Retinal pigment epithelial cell (primary cell): ENCODE data around the gene TECTA.

Experiments used
- DNase-seq: peaks from one replicate; pipeline ENCODE4 v3.0.0-alpha.2; 2010; ENCODE audit warnings: low read depth
- H3K4me3 ChIP-seq: 2 replicates; pipeline ENCODE4 v1.5.1; 2011; ENCODE audit warnings: mild to moderate bottlenecking, low read length, control low read depth, moderate library complexity
- TF ChIP-seq, protein P1 (sequence below): conservative IDR thresholded peaks from 2 replicates; pipeline ENCODE4 v1.5.1; 2011; ENCODE audit warnings: low read depth, low read length, control low read depth, inconsistent platforms

Gene TECTA

DNA sequence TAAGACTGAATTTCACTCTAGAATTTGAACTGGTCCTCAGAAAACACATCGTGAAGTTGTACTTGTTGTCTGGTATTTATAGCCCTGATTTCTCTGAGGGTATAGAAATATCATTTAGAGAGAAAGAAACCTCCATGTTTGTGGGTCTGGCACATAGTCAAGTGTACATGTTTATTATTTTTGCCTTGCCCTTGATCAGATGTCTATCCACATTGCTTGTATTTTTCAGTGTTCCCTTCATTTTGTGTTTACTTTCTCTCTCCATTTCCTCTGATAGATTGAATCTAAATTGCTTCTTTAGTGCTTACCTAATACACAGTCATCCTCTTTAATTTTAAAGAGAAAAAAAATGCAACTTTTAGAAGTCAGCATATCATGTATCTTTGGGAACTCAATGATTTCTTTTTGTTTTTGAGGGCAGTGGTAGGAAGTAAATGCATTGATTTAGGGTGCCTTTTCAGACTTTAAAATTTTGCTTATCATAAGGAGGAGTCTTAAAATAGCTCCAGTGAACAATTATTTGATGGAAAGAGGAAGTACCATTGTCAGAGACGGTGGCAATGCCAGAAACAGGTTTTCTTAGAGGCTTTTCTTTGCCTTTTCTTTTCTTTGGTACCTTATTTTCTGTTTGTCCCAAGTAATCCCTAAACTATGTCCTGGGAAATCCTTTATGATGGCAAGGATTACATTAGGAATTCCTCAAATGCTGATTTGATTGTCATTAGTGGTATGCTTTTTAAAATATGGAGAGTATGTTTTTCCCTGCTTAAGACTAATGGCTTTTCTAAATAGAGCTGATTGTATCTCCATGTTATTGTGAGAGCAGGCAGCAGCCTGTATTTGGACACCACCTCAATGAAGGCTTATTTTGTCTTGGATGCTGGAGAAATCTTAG, 29.8 kb upstream of the TECTA start:
- no peak overlapping the region for H3K4me3 ChIP-seq
- TF ChIP-seq, protein P1, sequence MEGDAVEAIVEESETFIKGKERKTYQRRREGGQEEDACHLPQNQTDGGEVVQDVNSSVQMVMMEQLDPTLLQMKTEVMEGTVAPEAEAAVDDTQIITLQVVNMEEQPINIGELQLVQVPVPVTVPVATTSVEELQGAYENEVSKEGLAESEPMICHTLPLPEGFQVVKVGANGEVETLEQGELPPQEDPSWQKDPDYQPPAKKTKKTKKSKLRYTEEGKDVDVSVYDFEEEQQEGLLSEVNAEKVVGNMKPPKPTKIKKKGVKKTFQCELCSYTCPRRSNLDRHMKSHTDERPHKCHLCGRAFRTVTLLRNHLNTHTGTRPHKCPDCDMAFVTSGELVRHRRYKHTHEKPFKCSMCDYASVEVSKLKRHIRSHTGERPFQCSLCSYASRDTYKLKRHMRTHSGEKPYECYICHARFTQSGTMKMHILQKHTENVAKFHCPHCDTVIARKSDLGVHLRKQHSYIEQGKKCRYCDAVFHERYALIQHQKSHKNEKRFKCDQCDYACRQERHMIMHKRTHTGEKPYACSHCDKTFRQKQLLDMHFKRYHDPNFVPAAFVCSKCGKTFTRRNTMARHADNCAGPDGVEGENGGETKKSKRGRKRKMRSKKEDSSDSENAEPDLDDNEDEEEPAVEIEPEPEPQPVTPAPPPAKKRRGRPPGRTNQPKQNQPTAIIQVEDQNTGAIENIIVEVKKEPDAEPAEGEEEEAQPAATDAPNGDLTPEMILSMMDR, result no peak
- no peak for DNase-seq

DNA sequence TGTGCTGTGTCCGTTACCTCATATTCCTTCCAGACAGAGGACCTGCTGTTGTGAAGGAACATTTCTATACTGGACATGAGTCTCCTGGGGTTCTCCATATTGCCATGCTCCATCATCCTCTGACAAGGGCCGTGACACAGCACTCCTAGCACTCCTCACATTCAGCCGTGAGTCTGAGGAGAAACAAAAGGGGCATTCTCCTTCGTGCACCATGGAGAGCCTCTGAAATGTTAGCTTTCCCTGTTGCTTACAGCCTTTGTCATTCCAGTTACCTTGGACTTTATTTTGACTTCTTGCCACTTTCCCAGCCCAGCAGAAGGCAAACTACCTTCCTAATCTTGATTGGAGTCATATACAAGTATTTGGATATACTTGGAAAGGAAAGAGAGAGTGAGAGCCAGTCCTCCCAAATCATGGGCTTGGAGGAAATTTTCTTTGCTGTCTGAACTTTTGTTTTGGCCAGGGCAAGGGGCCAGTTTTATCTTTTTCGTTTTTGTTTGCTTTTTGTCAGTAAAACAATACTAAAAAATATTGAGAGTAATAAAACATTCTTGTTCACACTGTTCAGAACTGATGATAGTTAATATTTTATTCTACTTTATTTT, 29.1 kb upstream of the TECTA start:
- no peak overlapping the region for H3K4me3 ChIP-seq
- TF ChIP-seq, protein P1, result no peak
- no peak for DNase-seq

DNA sequence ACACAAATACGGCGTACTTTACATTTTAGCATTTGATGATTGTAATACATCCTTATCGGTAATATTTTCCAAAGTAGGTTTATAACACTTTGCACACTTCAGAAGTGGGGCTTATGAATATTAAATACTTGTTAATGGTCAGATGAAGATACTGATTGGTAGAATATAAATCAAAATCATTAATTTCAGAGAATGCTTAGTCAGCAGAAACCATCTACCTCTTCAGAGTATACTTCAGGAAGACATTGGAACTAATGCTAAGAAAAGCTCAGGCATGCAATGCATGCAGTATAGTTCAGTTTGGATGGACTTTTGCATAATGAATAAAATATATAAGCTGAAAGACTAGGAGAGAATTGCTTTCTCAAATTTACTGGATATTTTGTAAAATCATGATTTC, 19.7 kb upstream of the TECTA start:
- no peak for DNase-seq
- H3K4me3 ChIP-seq, result no peak overlapping the region
- TF ChIP-seq, protein P1, result no peak

DNA sequence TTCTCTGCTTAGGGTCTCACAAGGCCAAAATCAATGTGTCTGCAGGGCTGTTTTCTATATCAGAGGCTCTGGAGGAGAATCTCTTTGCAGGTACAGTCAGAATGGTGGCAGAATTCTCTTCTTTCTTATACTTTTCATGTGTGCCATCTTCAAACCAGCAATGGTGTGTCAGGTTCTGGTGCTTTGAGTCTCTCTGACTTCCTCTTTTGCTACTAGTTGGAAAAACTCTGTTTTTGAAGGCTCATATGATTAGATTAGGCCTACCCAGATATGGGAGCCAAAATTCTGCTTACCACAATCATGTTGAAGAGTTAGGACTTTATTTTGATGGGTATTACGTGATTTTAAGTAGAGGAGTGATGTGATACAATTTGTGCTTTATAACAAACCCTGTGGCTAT, 18.8 kb upstream of the TECTA start:
- no peak overlapping the region for H3K4me3 ChIP-seq
- DNase-seq, result no peak
- TF ChIP-seq, protein P1, result no peak

DNA sequence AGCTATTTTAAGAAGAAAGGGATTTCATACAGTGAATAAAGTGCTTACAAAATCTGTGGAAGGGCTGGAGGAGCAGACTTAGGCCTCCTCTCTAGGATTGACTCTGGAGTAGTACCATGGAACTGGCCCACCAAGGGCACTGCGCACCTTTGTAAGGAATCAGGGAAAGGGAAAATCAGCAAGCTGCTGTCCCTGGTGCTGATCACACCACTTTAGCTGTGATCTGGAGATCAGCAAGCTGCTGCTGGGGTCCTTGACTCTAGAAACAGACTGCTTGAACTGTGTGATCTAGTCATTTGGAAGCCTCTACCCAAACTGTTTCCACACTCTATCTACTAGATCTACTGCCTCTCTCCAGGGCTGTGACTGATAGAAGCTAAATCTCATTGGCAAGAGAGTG, 18.4 kb upstream of the TECTA start:
- TF ChIP-seq, protein P1, result no peak

DNA sequence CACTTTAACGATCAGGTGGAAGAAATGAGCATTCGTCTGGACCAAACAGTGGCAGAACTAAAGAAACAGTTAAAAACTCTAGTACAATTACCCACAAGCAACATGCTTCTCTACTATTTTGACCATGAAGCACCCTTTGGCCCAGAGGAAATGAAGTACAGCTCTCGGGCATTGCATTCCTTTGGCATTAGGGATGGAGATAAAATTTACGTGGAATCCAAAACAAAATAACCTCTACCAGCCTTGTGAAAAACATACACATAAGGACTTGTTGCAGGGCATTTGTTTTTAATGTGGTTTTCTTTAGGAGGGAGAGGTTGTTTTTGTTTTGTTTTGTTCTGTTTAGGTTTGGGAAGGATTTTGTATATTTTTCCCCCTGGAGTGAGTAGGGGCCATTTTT, 14.2 kb upstream of the TECTA start:
- TF ChIP-seq, protein P1, result no peak
- no peak overlapping the region for H3K4me3 ChIP-seq
- DNase-seq, result no peak

More for the DNA sequence above, 18.4 kb upstream of the TECTA start:
- no peak for DNase-seq
- no peak overlapping the region for H3K4me3 ChIP-seq

DNA sequence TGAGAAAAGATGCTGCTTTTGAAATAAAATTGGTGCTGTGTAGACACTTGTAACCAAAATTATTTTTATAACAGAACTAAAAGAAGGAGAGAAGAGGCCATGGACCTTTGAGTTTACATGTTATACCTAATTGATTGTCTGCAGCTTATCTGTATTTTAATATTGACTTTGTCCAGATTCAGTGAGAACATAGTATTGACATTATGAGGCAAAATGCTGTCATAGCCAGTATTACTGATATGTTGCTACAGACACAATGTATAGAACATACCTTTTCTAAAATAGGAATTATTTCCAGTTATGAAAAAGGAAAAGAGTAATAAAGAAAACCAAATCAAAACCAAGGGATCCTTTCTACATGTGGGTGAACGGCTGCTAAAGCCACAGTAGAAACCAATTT, 11.5 kb upstream of the TECTA start:
- TF ChIP-seq, protein P1, result no peak
- H3K4me3 ChIP-seq, result no peak overlapping the region
- DNase-seq, result no peak
